HG03342 (cell line): Measurements from ENCODE around the gene S1PR5.
"Not testable (repeated sequence)": the region's sequence is repeated elsewhere in the genome, so short reads cannot be mapped to it uniquely, and the experiment has no call there.

Source experiments
- ATAC-seq: cut with Tn5 transposase; IDR thresholded peaks from one replicate; pipeline ENCODE4 v1.9.1; 2021; ENCODE audit warnings: mild to moderate bottlenecking, moderate library complexity; ENCODE audit not compliant: unreplicated experiment

The S1PR5 gene

GRCh38 chr19:10544753-10545251, 27.6 kb upstream of the S1PR5 start:
- no peak for ATAC-seq

- ATAC-seq, result no peak
These were observed 27.1 kb upstream of the S1PR5 start for GRCh38 chr19:10544242-10544752.

GRCh38 chr19:10543420-10544241, 26.4 kb upstream of the S1PR5 start, which contains the start of gene ATG4D:
Gene ATG4D, plus strand, starts transcription at chr19:10543904. Its CDS starts 187 bp downstream, at chr19:10544091.
- peak; percentile 83 for ATAC-seq

GRCh38 chr19:10543059-10543419, 25.8 kb upstream of the S1PR5 start:
- no peak for ATAC-seq

- ATAC-seq, result not testable (repeated sequence)
These were observed 21.8 kb upstream of the S1PR5 start for GRCh38 chr19:10539016-10539415.

- ATAC-seq, result no peak
These were observed 21.1 kb upstream of the S1PR5 start for GRCh38 chr19:10538204-10538983.

GRCh38 chr19:10537668-10538067, 20.4 kb upstream of the S1PR5 start:
- no peak for ATAC-seq

GRCh38 chr19:10535613-10536012, 18.4 kb upstream of the S1PR5 start:
- ATAC-seq, result no peak

- no peak for ATAC-seq
These were observed 16.6 kb upstream of the S1PR5 start for GRCh38 chr19:10533646-10534386.

GRCh38 chr19:10532457-10532856, 15.2 kb upstream of the S1PR5 start:
- no peak for ATAC-seq

- ATAC-seq, result not testable (repeated sequence)
These were observed 9.6 kb upstream of the S1PR5 start for GRCh38 chr19:10526887-10527286.

GRCh38 chr19:10525636-10526035, 8.4 kb upstream of the S1PR5 start:
- no peak for ATAC-seq

- no peak for ATAC-seq
These were observed 5.9 kb upstream of the S1PR5 start for GRCh38 chr19:10523135-10523636.

GRCh38 chr19:10521461-10522171, 4.4 kb upstream of the S1PR5 start:
- no peak for ATAC-seq

GRCh38 chr19:10520652-10521318, 3.5 kb upstream of the S1PR5 start:
- ATAC-seq, result no peak

GRCh38 chr19:10519421-10519820, 2.2 kb upstream of the S1PR5 start:
- no peak for ATAC-seq

GRCh38 chr19:10518444-10519361, 1.5 kb upstream of the S1PR5 start:
- ATAC-seq, result no peak

- ATAC-seq, result no peak
These were observed 655 bp upstream of the S1PR5 start for GRCh38 chr19:10517760-10518443.
